Tibial nerve (tissue), 4 donors: ENCODE results near the gene RPRD1A. TPM values are rescaled to one million over a fixed set of nuclear protein-coding genes. Genes with fewer than 3 reads are reported as not detected.

ENCODE experiments used
- DNase-seq, 2 donors: peaks; one replicate each; pipeline ENCODE4 v3.0.0-alpha.2; 2019; ENCODE audit warnings: low spot score in 2 of 2
- H3K27ac ChIP-seq, 4 donors: fragments of 200-600 bp; sonication (generic) in 3 of 4; one replicate each; pipeline ENCODE4 v1.5.1; 2017 to 2019; ENCODE audit warnings: mild to moderate bottlenecking in 1 of 4
- H3K27me3 ChIP-seq, 2 donors: fragments of 200-600 bp; sonication (generic) in 1 of 2; one replicate each; pipeline versions ENCODE4 v1.5.1 to v1.6.0; 2017 to 2019
- H3K36me3 ChIP-seq, 3 donors: fragments of 200-600 bp; sonication (generic); one replicate each; pipeline ENCODE4 v1.5.1; 2018 to 2019
- H3K4me1 ChIP-seq, 4 donors: fragments of 200-600 bp; sonication (generic) in 3 of 4; one replicate each; pipeline ENCODE4 v1.5.1; 2017 to 2019
- H3K4me3 ChIP-seq, 4 donors: fragments of 200-600 bp; sonication (generic) in 3 of 4; one replicate each; pipeline ENCODE4 v1.5.1; 2017 to 2019; ENCODE audit warnings: mild to moderate bottlenecking in 1 of 4, moderate library complexity in 1 of 4
- H3K9me3 ChIP-seq, 4 donors: fragments of 200-600 bp; sonication (generic) in 3 of 4; one replicate each; pipeline ENCODE4 v1.5.1; 2017 to 2019
- EP300 ChIP-seq, 2 donors: sonication (generic); formaldehyde crosslinking; IDR thresholded peaks; one replicate each; pipeline ENCODE4 v1.6.1; 2017; ENCODE audit warnings: antibody characterized with exemption in 2 of 2, mild to moderate bottlenecking in 1 of 2
- POLR2A ChIP-seq, 2 donors: fragments of 450-650 bp; IDR thresholded peaks; one replicate each; pipeline ENCODE4 v1.6.1; 2017; ENCODE audit warnings: antibody characterized with exemption in 2 of 2, mild to moderate bottlenecking in 2 of 2, moderate library complexity in 2 of 2
- whole genome bisulfite sequencing, 2 donors: methylation state at CpG; one replicate each; pipeline ENCODE4 v1.1.5; 2018; 5-methylcytosine and 5-hydroxymethylcytosine counted together
- total RNA-seq, 4 donors: library from RNA; depleted of rRNA; stranded (reverse); fragments of >200 nt; gene quantifications; one replicate each; pipeline ENCODE4 v1.1.0, GENCODE V29; 2016
- TF ChIP-seq, protein P1 (sequence below), 5 experiments: fragments of 200-600 bp in 3 of 5; fragments of 450-650 bp in 2 of 5; sonication (generic) in 3 of 5; IDR thresholded peaks; one replicate each; pipeline ENCODE4 v1.5.1; 2016 to 2019; ENCODE audit warnings: antibody characterized with exemption in 5 of 5, mild to moderate bottlenecking in 3 of 5, moderate library complexity in 2 of 5

The RPRD1A gene
- total RNA-seq, 4 donors from 2014 or later, result 65.9 to 75.9 (median 69.7) TPM

DNA sequence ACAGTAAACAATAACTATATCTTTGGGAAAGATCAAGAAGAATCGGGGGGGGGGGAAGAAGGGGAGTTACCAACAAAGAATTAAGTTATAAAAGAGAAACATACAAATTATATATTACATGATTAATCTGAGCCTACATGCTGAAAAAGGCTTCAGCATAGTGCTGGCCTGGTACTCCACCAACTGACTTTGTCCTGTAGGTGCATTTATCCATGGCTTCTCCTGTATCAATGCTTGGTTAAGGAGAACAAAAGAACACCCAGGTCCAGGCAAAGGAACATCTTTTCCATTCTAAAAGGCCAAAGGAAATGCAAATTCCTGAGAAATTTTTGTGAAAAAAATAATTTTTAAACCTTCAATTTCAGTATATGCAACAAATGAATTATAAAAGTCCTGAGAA is 24.2 kb downstream of the RPRD1A start:
- Histone ChIP-seq H3K4me1 (peaks cover 0 to 35% (median 8%) of the 10 kb centered on the region in 4 donors), H3K27me3 (no peaks in the 10 kb centered on the region), H3K9me3 (peaks cover 0 to 13% (median 2%) of the 10 kb centered on the region in 4 donors), H3K27ac (no peak overlapping the region), H3K36me3 (peaks cover 0 to 6% (median 0%) of the 10 kb centered on the region in 3 donors), H3K4me3 (no peak overlapping the region)
- no peak for DNase-seq
- 90 to 91% methylated on average over 1 of the region's 1 CpG for WGBS, 2 donors
- TF ChIP-seq, protein P1, sequence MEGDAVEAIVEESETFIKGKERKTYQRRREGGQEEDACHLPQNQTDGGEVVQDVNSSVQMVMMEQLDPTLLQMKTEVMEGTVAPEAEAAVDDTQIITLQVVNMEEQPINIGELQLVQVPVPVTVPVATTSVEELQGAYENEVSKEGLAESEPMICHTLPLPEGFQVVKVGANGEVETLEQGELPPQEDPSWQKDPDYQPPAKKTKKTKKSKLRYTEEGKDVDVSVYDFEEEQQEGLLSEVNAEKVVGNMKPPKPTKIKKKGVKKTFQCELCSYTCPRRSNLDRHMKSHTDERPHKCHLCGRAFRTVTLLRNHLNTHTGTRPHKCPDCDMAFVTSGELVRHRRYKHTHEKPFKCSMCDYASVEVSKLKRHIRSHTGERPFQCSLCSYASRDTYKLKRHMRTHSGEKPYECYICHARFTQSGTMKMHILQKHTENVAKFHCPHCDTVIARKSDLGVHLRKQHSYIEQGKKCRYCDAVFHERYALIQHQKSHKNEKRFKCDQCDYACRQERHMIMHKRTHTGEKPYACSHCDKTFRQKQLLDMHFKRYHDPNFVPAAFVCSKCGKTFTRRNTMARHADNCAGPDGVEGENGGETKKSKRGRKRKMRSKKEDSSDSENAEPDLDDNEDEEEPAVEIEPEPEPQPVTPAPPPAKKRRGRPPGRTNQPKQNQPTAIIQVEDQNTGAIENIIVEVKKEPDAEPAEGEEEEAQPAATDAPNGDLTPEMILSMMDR (IDR thresholded peaks at IDR 0.05), result no peak
- TF ChIP-seq EP300 (IDR thresholded peaks at IDR 0.05), result no peak
- TF ChIP-seq POLR2A (IDR thresholded peaks at IDR 0.05), result no peak

DNA sequence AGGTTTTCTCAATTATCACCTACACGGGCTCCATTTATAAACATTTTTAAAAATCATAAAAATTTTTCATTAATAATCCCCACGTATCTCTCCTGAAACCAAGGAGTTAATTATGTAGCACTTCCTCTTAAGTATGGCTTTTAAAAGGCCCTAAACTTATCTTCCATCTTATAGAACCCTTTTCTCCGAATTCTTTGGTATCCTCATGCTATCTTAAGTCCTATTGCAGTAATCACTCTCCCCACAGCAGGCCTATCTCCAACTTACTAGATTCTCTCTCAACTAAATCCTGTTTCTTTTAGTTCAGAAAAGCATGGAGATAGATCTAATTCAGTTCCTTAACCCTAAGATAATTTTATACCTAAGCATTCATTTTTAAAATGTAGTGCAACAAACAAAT is 26.2 kb downstream of the RPRD1A start:
- Histone ChIP-seq H3K36me3 (peaks cover 0 to 12% (median 0%) of the 10 kb centered on the region in 3 donors), H3K4me3 (no peak overlapping the region), H3K27ac (no peak overlapping the region), H3K4me1 (peaks cover 0 to 35% (median 8%) of the 10 kb centered on the region in 4 donors), H3K27me3 (no peaks in the 10 kb centered on the region), H3K9me3 (peaks cover 0 to 11% (median 0%) of the 10 kb centered on the region in 4 donors)
- DNase-seq, result no peak
- 88 to 94% methylated on average over 3 of the region's 3 CpGs for WGBS, 2 donors
- TF ChIP-seq POLR2A (IDR thresholded peaks at IDR 0.05), result no peak
- TF ChIP-seq, protein P1 (IDR thresholded peaks at IDR 0.05), result no peak
- no peak for TF ChIP-seq EP300 (IDR thresholded peaks at IDR 0.05)

DNA sequence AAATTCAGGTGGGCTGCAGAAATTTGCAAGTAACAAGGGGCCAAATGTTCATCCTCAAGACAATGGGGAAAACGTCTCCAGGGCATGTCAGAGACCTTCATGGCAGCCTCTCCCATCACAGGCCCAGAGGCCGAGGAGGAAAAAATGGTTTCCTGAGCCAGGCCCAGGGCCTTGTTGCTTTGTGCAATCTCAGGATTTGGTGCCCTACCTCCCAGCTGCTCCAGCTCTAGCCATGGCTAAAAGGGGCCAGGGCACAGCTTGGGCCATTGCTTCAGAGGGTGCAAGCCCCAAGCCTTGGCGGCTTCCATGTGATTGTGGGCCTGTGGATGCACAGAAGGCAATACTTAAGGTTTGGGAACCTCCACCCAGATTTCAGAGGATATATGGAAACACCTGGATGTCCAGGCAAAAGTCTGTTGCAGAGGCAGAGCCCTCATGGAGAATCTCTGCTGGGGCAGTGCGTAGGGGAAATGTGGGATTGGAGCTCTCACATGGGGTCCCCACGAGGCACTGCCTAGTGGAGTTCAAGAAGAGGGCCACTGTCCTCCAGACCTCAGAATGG is 29.2 kb downstream of the RPRD1A start:
- 94 to 97% methylated on average over 5 of the region's 5 CpGs for WGBS, 2 donors
- peaks cover 0 to 11% (median 0%) of the 10 kb centered on the region in 4 donors for H3K9me3 ChIP-seq
- no peaks in the 10 kb centered on the region for H3K27me3 ChIP-seq
- H3K27ac ChIP-seq, result no peak overlapping the region
- TF ChIP-seq EP300 (IDR thresholded peaks at IDR 0.05), result no peak
- TF ChIP-seq, protein P1 (IDR thresholded peaks at IDR 0.05), result no peak
- TF ChIP-seq POLR2A (IDR thresholded peaks at IDR 0.05), result no peak
- H3K4me1 ChIP-seq, result peaks cover 0 to 35% (median 0%) of the 10 kb centered on the region in 4 donors
- DNase-seq, result no peak
- H3K36me3 ChIP-seq, result peaks cover 0 to 12% (median 0%) of the 10 kb centered on the region in 3 donors
- H3K4me3 ChIP-seq, result no peak overlapping the region

DNA sequence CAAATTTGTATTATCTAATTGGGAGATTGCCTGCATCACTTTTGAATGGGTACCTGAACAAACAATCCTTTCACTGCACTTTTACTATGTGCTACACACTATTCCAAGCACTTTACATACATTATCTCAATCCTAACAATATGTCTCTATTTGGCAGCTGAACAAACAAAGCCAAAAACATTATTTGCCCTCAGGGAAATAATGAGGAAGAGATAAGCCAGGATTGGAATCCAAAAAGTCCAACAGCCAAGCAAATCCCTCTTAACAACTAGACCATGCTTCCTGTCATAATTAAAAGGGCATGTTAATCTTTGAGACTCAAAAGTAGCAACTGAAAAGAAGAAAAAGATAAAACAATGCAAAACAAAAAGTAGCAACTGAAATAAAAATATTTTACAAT is 32.1 kb downstream of the RPRD1A start:
- Histone ChIP-seq H3K27me3 (no peaks in the 10 kb centered on the region), H3K27ac (no peak overlapping the region), H3K4me3 (no peak overlapping the region), H3K9me3 (peaks cover 0 to 11% (median 0%) of the 10 kb centered on the region in 4 donors), H3K4me1 (peaks cover 0 to 31% (median 0%) of the 10 kb centered on the region in 4 donors), H3K36me3 (peaks cover 0 to 17% (median 0%) of the 10 kb centered on the region in 3 donors)
- DNase-seq, result no peak
- TF ChIP-seq EP300 (IDR thresholded peaks at IDR 0.05) (no peak), POLR2A (IDR thresholded peaks at IDR 0.05) (no peak)
- TF ChIP-seq, protein P1 (IDR thresholded peaks at IDR 0.05), result no peak

DNA sequence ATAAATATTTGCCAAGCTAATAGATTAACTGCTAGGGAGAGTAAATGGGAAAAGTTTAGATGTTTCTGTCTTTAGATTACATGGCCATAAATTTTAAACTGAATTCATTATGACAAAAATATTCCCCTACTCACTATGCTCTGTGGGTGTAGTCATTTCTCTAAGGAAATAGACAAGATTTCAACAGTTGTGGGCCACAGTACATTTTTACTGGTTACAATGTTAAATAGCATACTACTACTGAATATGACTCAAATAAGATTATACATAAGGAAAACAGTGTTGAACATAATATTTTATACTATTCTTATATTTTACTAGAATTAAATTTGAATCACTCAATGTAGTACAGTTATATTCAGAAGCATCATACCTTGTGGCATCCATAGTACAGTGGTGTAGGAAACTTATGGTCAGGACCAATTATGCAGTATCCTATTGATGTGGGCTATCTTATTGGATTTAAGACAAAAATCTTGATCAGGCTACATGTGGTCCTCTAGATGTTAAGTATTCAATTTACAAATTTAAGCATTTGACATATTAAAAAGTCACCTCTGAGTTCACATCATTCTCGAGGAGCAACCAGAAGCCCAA is 33.0 kb downstream of the RPRD1A start:
- Histone ChIP-seq H3K4me3 (no peak overlapping the region), H3K9me3 (peaks cover 0 to 11% (median 0%) of the 10 kb centered on the region in 4 donors), H3K27me3 (no peaks in the 10 kb centered on the region), H3K27ac (no peak overlapping the region), H3K4me1 (peaks cover 0 to 26% (median 0%) of the 10 kb centered on the region in 4 donors), H3K36me3 (peaks cover 0 to 24% (median 3%) of the 10 kb centered on the region in 3 donors)
- DNase-seq, result no peak
- 88 to 91% methylated on average over 1 of the region's 1 CpG for WGBS, 2 donors
- TF ChIP-seq POLR2A (IDR thresholded peaks at IDR 0.05) (no peak), EP300 (IDR thresholded peaks at IDR 0.05) (no peak)
- TF ChIP-seq, protein P1 (IDR thresholded peaks at IDR 0.05), result no peak
